Right lobe of liver (tissue), 4 donors: ENCODE measurements around the gene THAP7.

Experiments
- POLR2A ChIP-seq: fragments of 450-650 bp; IDR thresholded peaks from one replicate; pipeline ENCODE4 v1.6.1; 2017; ENCODE audit warnings: antibody characterized with exemption, mild to moderate bottlenecking
- TF ChIP-seq, protein P1 (sequence below), 4 donors: fragments of 200-600 bp in 3 of 4; fragments of 450-650 bp in 1 of 4; IDR thresholded peaks; one replicate each; pipeline versions ENCODE4 v1.5.1 to v1.8.0; 2016 to 2022; ENCODE audit warnings: antibody characterized with exemption in 4 of 4, mild to moderate bottlenecking in 2 of 4
- donor health status: DM: no; HTN: no; CAD: no.
- donor health status: DM: no; HTN: no; CAD: no.
- donor health status: DM: no; HTN: yes; CAD: no.

DNA sequence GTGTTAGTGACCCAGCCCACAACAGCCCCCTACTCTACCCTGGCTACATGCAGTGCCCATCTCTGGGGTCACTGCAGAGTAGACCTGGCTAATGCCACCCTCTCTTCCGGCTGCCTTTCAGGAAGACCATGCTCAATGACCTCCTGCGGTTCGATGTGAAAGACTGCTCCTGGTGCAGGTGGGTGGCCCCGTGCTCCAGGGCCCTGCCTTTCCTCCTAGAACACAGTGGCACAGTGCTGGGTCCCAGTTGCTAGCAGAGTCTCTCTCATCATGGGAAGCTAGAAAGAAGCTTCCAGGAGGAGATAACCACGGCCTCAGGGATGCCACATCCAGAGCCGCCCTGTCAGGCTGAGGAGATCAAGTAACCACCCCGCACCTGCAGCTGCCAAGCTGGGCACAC, 16.2 kb downstream of the THAP7 start:
- TF ChIP-seq, protein P1, sequence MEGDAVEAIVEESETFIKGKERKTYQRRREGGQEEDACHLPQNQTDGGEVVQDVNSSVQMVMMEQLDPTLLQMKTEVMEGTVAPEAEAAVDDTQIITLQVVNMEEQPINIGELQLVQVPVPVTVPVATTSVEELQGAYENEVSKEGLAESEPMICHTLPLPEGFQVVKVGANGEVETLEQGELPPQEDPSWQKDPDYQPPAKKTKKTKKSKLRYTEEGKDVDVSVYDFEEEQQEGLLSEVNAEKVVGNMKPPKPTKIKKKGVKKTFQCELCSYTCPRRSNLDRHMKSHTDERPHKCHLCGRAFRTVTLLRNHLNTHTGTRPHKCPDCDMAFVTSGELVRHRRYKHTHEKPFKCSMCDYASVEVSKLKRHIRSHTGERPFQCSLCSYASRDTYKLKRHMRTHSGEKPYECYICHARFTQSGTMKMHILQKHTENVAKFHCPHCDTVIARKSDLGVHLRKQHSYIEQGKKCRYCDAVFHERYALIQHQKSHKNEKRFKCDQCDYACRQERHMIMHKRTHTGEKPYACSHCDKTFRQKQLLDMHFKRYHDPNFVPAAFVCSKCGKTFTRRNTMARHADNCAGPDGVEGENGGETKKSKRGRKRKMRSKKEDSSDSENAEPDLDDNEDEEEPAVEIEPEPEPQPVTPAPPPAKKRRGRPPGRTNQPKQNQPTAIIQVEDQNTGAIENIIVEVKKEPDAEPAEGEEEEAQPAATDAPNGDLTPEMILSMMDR (IDR thresholded peaks at IDR 0.05): no peak
- no peak for TF ChIP-seq POLR2A
